Ishikawa (cell line): ENCODE results near the gene FDXR.

Experiments
- CEBPB ChIP-seq: IDR thresholded peaks from 2 replicates; pipeline ENCODE4 v1.6.1; 2012
- CREB1 ChIP-seq: IDR thresholded peaks from 2 replicates; pipeline ENCODE4 v1.6.1; 2012; ENCODE audit warnings: low read depth
- EGR1 ChIP-seq: IDR thresholded peaks from 2 replicates; pipeline ENCODE4 v1.6.1; 2012
- EP300 ChIP-seq: IDR thresholded peaks from 2 replicates; pipeline ENCODE4 v1.6.1; 2012; ENCODE audit warnings: borderline replicate concordance
- FOXM1 ChIP-seq: IDR thresholded peaks from 2 replicates; pipeline ENCODE4 v1.6.1; 2012; ENCODE audit warnings: low read depth, borderline replicate concordance
- MAX ChIP-seq: IDR thresholded peaks from 2 replicates; pipeline ENCODE4 v1.6.1; 2012
- NFIC ChIP-seq: IDR thresholded peaks from 2 replicates; pipeline ENCODE4 v1.6.1; 2012
- RAD21 ChIP-seq: IDR thresholded peaks from 2 replicates; pipeline ENCODE4 v1.6.1; 2012; ENCODE audit warnings: low read depth
- REST ChIP-seq: IDR thresholded peaks from 2 replicates; pipeline ENCODE4 v1.6.1; 2012; ENCODE audit warnings: low read depth, mild to moderate bottlenecking
- TAF1 ChIP-seq: IDR thresholded peaks from 2 replicates; pipeline ENCODE4 v1.6.1; 2012; ENCODE audit warnings: low read depth, mild to moderate bottlenecking
- TCF12 ChIP-seq: IDR thresholded peaks from 2 replicates; pipeline ENCODE4 v1.6.1; 2012; ENCODE audit warnings: low read depth
- TEAD4 ChIP-seq: IDR thresholded peaks from 2 replicates; pipeline ENCODE4 v1.6.1; 2012
- USF1 ChIP-seq: IDR thresholded peaks from 2 replicates; pipeline ENCODE4 v1.6.1; 2012
- YY1 ChIP-seq: IDR thresholded peaks from 2 replicates; pipeline ENCODE4 v1.6.1; 2012; ENCODE audit warnings: low read depth
- ZBTB7A ChIP-seq: IDR thresholded peaks from 2 replicates; pipeline ENCODE4 v1.6.1; 2012; ENCODE audit warnings: low read depth

The FDXR gene

GRCh38 chr17:74816905-74817620 is 55.7 kb downstream of the FDXR start:
- TF ChIP-seq TCF12 (no peak), NFIC (no peak), FOXM1 (no peak), EGR1 (no peak), YY1 (no peak), CREB1 (no peak), USF1 (no peak), REST (no peak), TEAD4 (no peak), TAF1 (no peak), CEBPB (no peak), EP300 (no peak), MAX (no peak), RAD21 (no peak), ZBTB7A (no peak)

- TF ChIP-seq MAX (no peak), RAD21 (peak; percentile 27; the same call in 1 of the 2 replicates)
These were observed 57.0 kb downstream of the FDXR start for GRCh38 chr17:74815550-74816370.

GRCh38 chr17:74815067-74815466 is 57.7 kb downstream of the FDXR start:
- no peak for TF ChIP-seq ZBTB7A
- no peak for TF ChIP-seq EP300
- TF ChIP-seq CREB1, result no peak
- no peak for TF ChIP-seq USF1
- no peak for TF ChIP-seq MAX

- TF ChIP-seq REST (no peak), RAD21 (peak; percentile 41; the same call in 1 of the 2 replicates), TAF1 (no peak), USF1 (no peak)
These were observed 58.3 kb downstream of the FDXR start for GRCh38 chr17:74814453-74814852.
